CD14-positive monocyte (primary cell): Measurements from ENCODE around the gene KCNAB1. TPM values are rescaled to one million over a fixed set of nuclear protein-coding genes. Genes with fewer than 3 reads are reported as not detected.

Experiments used
- DNase-seq, 3 donors: peaks; one replicate each; pipeline ENCODE4 v3.0.0-alpha.2; 2011 to 2022
- H2AFZ ChIP-seq: 2 replicates; pipeline ENCODE4 v1.6.0; 2012; ENCODE audit warnings: mild to moderate bottlenecking, low read depth, low read length, inconsistent platforms; ENCODE audit not compliant: insufficient read depth, poor library complexity, severe bottlenecking
- H3K27ac ChIP-seq, 2 donors: 1 replicate in 1 of 2; 2 replicates in 1 of 2; pipeline ENCODE4 v1.5.1; 2012 to 2013; ENCODE audit warnings: low read length in 2 of 2, control low read depth in 1 of 2, inconsistent platforms in 1 of 2, low read depth in 1 of 2, mild to moderate bottlenecking in 1 of 2
- H3K27me3 ChIP-seq, 2 donors: one replicate each; pipeline versions ENCODE4 v1.6.0 to v1.6.1; 2011 to 2013; ENCODE audit warnings: low read length in 2 of 2; ENCODE audit not compliant: control insufficient read depth in 2 of 2, insufficient read depth in 2 of 2
- H3K36me3 ChIP-seq, 2 donors: replicated peaks in 1 of 2; 1 replicate in 1 of 2; 2 replicates in 1 of 2; pipeline versions ENCODE4 v1.5.1 to v1.6.1; 2012 to 2013; ENCODE audit warnings: low read length in 2 of 2, control low read depth in 1 of 2, inconsistent platforms in 1 of 2, mild to moderate bottlenecking in 1 of 2; ENCODE audit not compliant: insufficient read depth in 2 of 2, control insufficient read depth in 1 of 2
- H3K4me1 ChIP-seq, 2 donors: 1 replicate in 1 of 2; 2 replicates in 1 of 2; pipeline versions ENCODE4 v1.5.1 to v1.6.1; 2012 to 2013; ENCODE audit warnings: low read length in 2 of 2, control low read depth in 1 of 2, inconsistent platforms in 1 of 2, mild to moderate bottlenecking in 1 of 2, moderate library complexity in 1 of 2; ENCODE audit not compliant: insufficient read depth in 2 of 2, control insufficient read depth in 1 of 2
- H3K4me2 ChIP-seq: replicated peaks from 2 replicates; pipeline ENCODE3; 2012; ENCODE audit warnings: low read length, moderate library complexity, mild to moderate bottlenecking; ENCODE audit not compliant: poor library complexity, severe bottlenecking; ENCODE audit errors: extremely low read depth
- H3K4me3 ChIP-seq, 3 experiments: fragments of 200-600 bp in 1 of 3; sonication (generic) in 1 of 3; replicated peaks in 1 of 3; 1 replicate in 2 of 3; 2 replicates in 1 of 3; pipeline ENCODE4 v1.5.1; 2011 to 2013; ENCODE audit warnings: low read length in 3 of 3, mild to moderate bottlenecking in 3 of 3, control low read depth in 2 of 3, low read depth in 2 of 3, inconsistent platforms in 1 of 3, moderate library complexity in 1 of 3
- H3K79me2 ChIP-seq: 2 replicates; pipeline ENCODE4 v1.6.0; 2012; ENCODE audit warnings: mild to moderate bottlenecking, control low read depth, inconsistent platforms, low read length, moderate library complexity; ENCODE audit not compliant: insufficient read depth
- H3K9ac ChIP-seq: 2 replicates; pipeline ENCODE4 v1.6.0; 2017; ENCODE audit warnings: low read length, mild to moderate bottlenecking; ENCODE audit not compliant: insufficient read depth, poor library complexity, severe bottlenecking
- H3K9me3 ChIP-seq, 2 donors: replicated peaks in 1 of 2; 1 replicate in 1 of 2; 2 replicates in 1 of 2; pipeline versions ENCODE4 v1.5.1 to v1.6.1; 2012 to 2013; ENCODE audit warnings: low read length in 2 of 2, control low read depth in 1 of 2; ENCODE audit not compliant: control insufficient read depth in 1 of 2, insufficient read depth in 1 of 2
- H4K20me1 ChIP-seq: 2 replicates; pipeline ENCODE4 v1.6.0; 2012; ENCODE audit warnings: mild to moderate bottlenecking, low read length, control low read depth, moderate library complexity; ENCODE audit not compliant: insufficient read depth
- H3K27ac Mint-ChIP-seq, 7 donors: one replicate each; pipeline ENCODE4 v1.8.0; 2020; ENCODE audit warnings: mild to moderate bottlenecking in 7 of 7, mixed read lengths in 7 of 7, moderate library complexity in 6 of 7, inconsistent platforms in 2 of 7
- H3K27me3 Mint-ChIP-seq, 3 donors: one replicate each; pipeline ENCODE4 v1.8.0; 2021 to 2022; ENCODE audit warnings: low read depth in 3 of 3, mild to moderate bottlenecking in 3 of 3, mixed read lengths in 3 of 3, moderate library complexity in 3 of 3, inconsistent platforms in 1 of 3
- H3K36me3 Mint-ChIP-seq, 2 donors: one replicate each; pipeline ENCODE4 v1.8.0; 2020; ENCODE audit warnings: mixed read lengths in 2 of 2, inconsistent platforms in 1 of 2, mild to moderate bottlenecking in 1 of 2
- H3K4me1 Mint-ChIP-seq: one replicate; pipeline ENCODE4 v1.8.0; 2020; ENCODE audit warnings: mild to moderate bottlenecking, mixed read lengths
- H3K4me3 Mint-ChIP-seq, 2 donors: one replicate each; pipeline ENCODE4 v1.8.0; 2020; ENCODE audit warnings: mild to moderate bottlenecking in 2 of 2, mixed read lengths in 2 of 2, moderate library complexity in 1 of 2
- H3K9me3 Mint-ChIP-seq, 7 donors: one replicate each; pipeline ENCODE4 v1.8.0; 2020 to 2022; ENCODE audit warnings: mixed read lengths in 7 of 7, mild to moderate bottlenecking in 6 of 7, moderate library complexity in 6 of 7, inconsistent platforms in 2 of 7
- WGBS: methylation state at CpG from one replicate; pipeline ENCODE4 v1.1.5; 2013; ENCODE audit warnings: missing lambda C conversion rate; ENCODE audit not compliant: insufficient coverage; 5-methylcytosine and 5-hydroxymethylcytosine counted together
- intact Hi-C, 2 donors: fragments of 100-400 bp; cut with micrococcal nuclease; formaldehyde crosslinking; loops; one replicate each; pipeline versions ENCODE4 v1.15.0 to v1.15.1; 2023
- polyA plus RNA-seq, 3 donors: library from polyadenylated mRNA; depleted of rRNA in 1 of 3; unstranded in 2 of 3; stranded (reverse) in 1 of 3; fragments of 300-500 nt in 2 of 3; fragments of >200 nt in 1 of 3; fragmentation: Illumina TruSeq in 2 of 3; gene quantifications; 1 replicate in 2 of 3; 2 replicates in 1 of 3; pipeline ENCODE4 v1.2.3, GENCODE V29; 2012 to 2021
- TF ChIP-seq, protein P1 (sequence below): fragments of 200-600 bp; IDR thresholded peaks from one replicate; pipeline ENCODE4 v1.8.0; 2022; ENCODE audit warnings: antibody characterized with exemption, mild to moderate bottlenecking

The KCNAB1 gene
- polyA plus RNA-seq, 3 donors = 0.08 to 0.14 TPM; not detected in 1

DNA sequence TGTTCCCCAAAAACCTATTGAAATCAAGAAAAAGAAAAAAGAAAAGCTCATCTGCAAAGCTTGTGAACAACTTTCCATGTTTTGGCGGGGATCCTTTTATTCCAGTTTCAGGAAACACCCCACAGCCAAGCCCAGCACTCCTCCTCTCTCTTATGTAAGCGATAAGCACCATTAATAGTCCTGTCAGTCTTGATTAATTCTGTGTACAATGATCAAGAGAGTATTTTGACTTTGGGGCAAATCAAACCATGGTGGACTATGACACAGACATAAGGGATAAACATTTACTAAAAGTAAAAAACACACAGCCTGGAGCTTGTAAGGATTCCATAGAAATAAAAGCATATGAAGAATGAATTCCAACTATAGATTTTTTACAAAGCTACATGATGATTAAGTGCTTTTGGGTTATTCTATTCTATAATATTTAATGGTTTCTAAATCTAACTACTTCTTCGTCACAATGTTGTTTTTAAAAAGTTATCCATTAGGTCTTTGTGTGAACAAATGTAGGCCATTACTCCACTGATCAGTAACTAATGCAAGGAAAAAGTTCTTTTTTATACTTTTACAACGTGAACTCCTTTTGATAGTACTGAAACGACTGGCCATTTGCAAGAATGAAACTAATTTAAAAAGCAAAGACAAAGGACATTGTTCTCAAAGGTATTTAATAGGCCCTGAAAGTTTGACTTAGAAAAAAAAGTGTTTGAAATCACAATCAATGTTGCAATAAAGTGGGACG lies 106.5 kb downstream of the KCNAB1 start:
- intact Hi-C loops = no loop called here
- no peak for DNase-seq

DNA sequence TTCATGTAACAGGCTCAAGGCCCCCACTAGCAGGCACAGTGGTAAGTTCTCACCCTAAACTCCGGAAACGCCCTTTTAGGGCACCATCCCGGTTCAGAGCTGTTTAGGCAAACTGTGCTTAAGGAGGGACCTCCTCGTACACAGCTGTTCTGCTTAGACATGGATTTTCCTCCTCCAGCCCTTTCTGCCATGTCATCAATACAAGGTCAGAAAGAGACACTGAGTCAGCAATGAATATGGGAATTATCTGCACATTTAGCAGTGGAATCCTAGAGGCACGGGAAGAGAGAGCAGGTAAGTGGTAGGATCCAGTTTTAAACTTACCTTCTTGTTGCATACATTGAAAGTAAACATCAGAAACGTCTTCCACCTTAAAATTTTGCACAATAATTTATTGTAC lies 107.3 kb downstream of the KCNAB1 start:
- Mint-ChIP-seq H3K4me3 (no peak overlapping the region), H3K4me1 (no peaks in the 10 kb centered on the region), H3K27me3 (peaks cover 0 to 9% (median 5%) of the 10 kb centered on the region in 3 donors), H3K9me3 (peaks cover 0 to 8% (median 4%) of the 10 kb centered on the region in 7 donors), H3K27ac (no peak overlapping the region), H3K36me3 (no peaks in the 10 kb centered on the region)
- peaks cover 0 to 9% of the 10 kb centered on the region in 2 donors for H3K9me3 ChIP-seq
- no peak overlapping the region for H3K4me2 ChIP-seq
- TF ChIP-seq, protein P1, sequence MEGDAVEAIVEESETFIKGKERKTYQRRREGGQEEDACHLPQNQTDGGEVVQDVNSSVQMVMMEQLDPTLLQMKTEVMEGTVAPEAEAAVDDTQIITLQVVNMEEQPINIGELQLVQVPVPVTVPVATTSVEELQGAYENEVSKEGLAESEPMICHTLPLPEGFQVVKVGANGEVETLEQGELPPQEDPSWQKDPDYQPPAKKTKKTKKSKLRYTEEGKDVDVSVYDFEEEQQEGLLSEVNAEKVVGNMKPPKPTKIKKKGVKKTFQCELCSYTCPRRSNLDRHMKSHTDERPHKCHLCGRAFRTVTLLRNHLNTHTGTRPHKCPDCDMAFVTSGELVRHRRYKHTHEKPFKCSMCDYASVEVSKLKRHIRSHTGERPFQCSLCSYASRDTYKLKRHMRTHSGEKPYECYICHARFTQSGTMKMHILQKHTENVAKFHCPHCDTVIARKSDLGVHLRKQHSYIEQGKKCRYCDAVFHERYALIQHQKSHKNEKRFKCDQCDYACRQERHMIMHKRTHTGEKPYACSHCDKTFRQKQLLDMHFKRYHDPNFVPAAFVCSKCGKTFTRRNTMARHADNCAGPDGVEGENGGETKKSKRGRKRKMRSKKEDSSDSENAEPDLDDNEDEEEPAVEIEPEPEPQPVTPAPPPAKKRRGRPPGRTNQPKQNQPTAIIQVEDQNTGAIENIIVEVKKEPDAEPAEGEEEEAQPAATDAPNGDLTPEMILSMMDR = no peak
- no peak overlapping the region for H3K4me3 ChIP-seq
- intact Hi-C loops = no loop called here
- H4K20me1 ChIP-seq = no peaks in the 10 kb centered on the region
- H3K27me3 ChIP-seq = no peaks in the 10 kb centered on the region
- DNase-seq = no peak
- H3K36me3 ChIP-seq = no peaks in the 10 kb centered on the region
- H3K4me1 ChIP-seq = no peaks in the 10 kb centered on the region
- no peak overlapping the region for H3K27ac ChIP-seq
- H3K9ac ChIP-seq = no peak overlapping the region
- H2AFZ ChIP-seq = no peak overlapping the region
- 82% methylated on average over 5 of the region's 6 CpGs for WGBS
- H3K79me2 ChIP-seq = no peaks in the 10 kb centered on the region

More for the DNA sequence above, 106.5 kb downstream of the KCNAB1 start:
- no peaks in the 10 kb centered on the region for H3K79me2 ChIP-seq
- H3K4me2 ChIP-seq = no peak overlapping the region
- TF ChIP-seq, protein P1 = no peak
- H3K9ac ChIP-seq = no peak overlapping the region
- peaks cover 0 to 8% (median 4%) of the 10 kb centered on the region in 7 donors for H3K9me3 Mint-ChIP-seq
- no peaks in the 10 kb centered on the region for H3K4me1 Mint-ChIP-seq
- no peak overlapping the region for H3K4me3 Mint-ChIP-seq
- no peak overlapping the region for H3K4me3 ChIP-seq
- no peaks in the 10 kb centered on the region for H3K36me3 ChIP-seq
- no peak overlapping the region for H3K27ac ChIP-seq
- H3K27me3 Mint-ChIP-seq = peaks cover 0 to 9% (median 5%) of the 10 kb centered on the region in 3 donors
- H3K4me1 ChIP-seq = no peaks in the 10 kb centered on the region
- no peaks in the 10 kb centered on the region for H3K36me3 Mint-ChIP-seq
- no peaks in the 10 kb centered on the region for H4K20me1 ChIP-seq
- peaks cover 0 to 9% of the 10 kb centered on the region in 2 donors for H3K9me3 ChIP-seq
- no peak overlapping the region for H2AFZ ChIP-seq
- no peak overlapping the region for H3K27ac Mint-ChIP-seq
- WGBS = 100% methylated on average over 1 of the region's 6 CpGs
- H3K27me3 ChIP-seq = no peaks in the 10 kb centered on the region
